Measurements from ENCODE around the gene DCAKD. TPM values are rescaled to one million over a fixed set of nuclear protein-coding genes. Genes with fewer than 3 reads are reported as not detected.

Gene DCAKD
- total RNA-seq, 4 donors from 2014 or later = 9.8 to 14.4 (median 12.3) TPM

- Histone ChIP-seq H3K9me3 (no peaks in the 10 kb centered on the region), H3K4me3 (no peak overlapping the region), H3K4me1 (no peaks in the 10 kb centered on the region), H3K27ac (no peak overlapping the region), H3K36me3 (no peaks in the 10 kb centered on the region), H3K27me3 (peaks cover 0 to 13% (median 3%) of the 10 kb centered on the region in 3 donors)
- peak; percentile 50 to 56 for ATAC-seq
- intact Hi-C loops (cut with DNase I; ENCODE audit: low total_unique reads) (no loop called here), in situ Hi-C loops (cut with MboI; ENCODE audit: low sequenced_read_pairs in 4 of 4) (no loop called here)
- no peak for TF ChIP-seq POLR2A (IDR thresholded peaks at IDR 0.05)
- TF ChIP-seq CTCF (IDR thresholded peaks at IDR 0.05 in 4 of 5, conservative IDR thresholded peaks at IDR 0.05 in 1 of 5) = no peak
- DNase-seq = peak in 1 of 2 donors; percentile 36
Observed at GRCh38 chr17:44983563-44983962, 67.9 kb downstream of the DCAKD start.

- no peaks in the 10 kb centered on the region for H3K4me1 ChIP-seq
- H3K4me3 ChIP-seq = no peak overlapping the region
- no peak for DNase-seq
- peaks cover 0 to 5% (median 3%) of the 10 kb centered on the region in 3 donors for H3K27me3 ChIP-seq
- no peak overlapping the region for H3K27ac ChIP-seq
- no peaks in the 10 kb centered on the region for H3K9me3 ChIP-seq
- no peaks in the 10 kb centered on the region for H3K36me3 ChIP-seq
- in situ Hi-C loops (cut with MboI; ENCODE audit: low sequenced_read_pairs in 4 of 4) (no loop called here), intact Hi-C loops (cut with DNase I; ENCODE audit: low total_unique reads) (no loop called here)
- TF ChIP-seq POLR2A (IDR thresholded peaks at IDR 0.05) = no peak
- TF ChIP-seq CTCF (IDR thresholded peaks at IDR 0.05 in 4 of 5, conservative IDR thresholded peaks at IDR 0.05 in 1 of 5) = no peak
- ATAC-seq = no peak
Observed at GRCh38 chr17:44982113-44982702, 69.2 kb downstream of the DCAKD start.

DNA sequence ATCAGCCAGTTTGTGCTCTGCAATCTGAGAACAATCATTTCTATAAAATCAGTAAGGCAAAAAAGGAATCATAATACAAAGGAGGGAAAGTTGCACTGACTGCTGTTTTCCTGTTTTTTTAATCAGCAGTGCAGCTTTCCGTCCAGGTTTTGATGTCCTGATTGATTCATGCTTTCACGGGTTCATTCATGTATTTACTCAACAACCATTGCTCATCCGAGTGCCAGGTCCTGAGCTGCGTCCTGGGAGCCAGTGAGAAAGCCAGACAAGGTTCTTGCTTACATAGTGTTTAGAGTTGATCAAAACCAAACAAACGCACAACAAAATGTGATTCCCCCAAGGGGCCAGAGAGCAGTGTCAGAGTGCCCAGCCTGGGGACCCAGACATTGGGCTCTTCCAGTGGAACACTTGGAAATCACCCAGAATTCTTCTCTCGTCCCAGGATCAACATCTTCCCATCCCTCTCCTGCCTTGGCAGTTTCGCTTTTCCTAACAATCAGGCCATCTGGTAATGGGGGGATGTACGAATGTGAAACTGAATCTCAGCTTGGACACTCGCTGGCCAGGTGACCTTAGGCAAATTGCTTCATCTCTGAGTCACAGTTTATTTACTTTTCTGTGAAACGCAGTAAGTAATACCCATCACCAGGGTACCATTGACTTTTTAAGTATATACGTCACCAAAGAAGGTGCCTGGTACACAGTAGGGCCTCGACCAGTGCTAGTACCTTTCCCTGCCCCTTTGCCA is 70.0 kb downstream of the DCAKD start:
- Histone ChIP-seq H3K36me3 (no peaks in the 10 kb centered on the region), H3K4me1 (no peaks in the 10 kb centered on the region), H3K27me3 (peaks cover 0 to 5% (median 3%) of the 10 kb centered on the region in 3 donors), H3K9me3 (no peaks in the 10 kb centered on the region), H3K27ac (no peak overlapping the region), H3K4me3 (no peak overlapping the region)
- no peak for DNase-seq
- ATAC-seq = no peak
- in situ Hi-C loops (cut with MboI; ENCODE audit: low sequenced_read_pairs in 4 of 4) (no loop called here), intact Hi-C loops (cut with DNase I; ENCODE audit: low total_unique reads) (no loop called here)
- no peak for TF ChIP-seq CTCF (IDR thresholded peaks at IDR 0.05 in 4 of 5, conservative IDR thresholded peaks at IDR 0.05 in 1 of 5)

DNA sequence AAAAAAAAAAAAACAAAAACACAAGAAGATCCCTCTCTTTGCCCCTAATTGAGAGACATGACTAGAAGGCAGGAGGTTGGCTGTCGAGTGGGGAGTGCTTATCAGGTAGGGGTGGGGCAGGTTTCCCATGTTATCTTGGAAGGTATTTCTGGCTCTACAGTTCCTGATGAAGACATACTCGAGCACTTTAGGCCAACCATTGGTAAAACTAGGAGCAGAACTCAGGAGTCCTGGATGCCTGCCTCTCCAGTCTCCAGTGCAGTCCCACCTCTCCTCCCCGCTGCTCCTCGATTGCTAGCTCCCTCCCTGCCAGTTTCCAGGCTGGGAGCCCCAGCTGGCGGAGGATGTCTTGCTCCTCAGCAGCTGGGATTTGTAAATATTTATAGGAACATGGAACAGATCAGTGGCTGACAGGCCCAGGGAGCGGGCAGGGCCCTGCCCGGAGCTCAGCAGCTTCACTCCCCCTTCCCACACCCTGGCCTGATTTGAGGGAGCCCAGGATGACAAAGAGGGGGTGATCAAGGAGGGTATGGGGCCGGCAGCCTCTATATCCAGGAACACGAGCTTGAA is 71.9 kb downstream of the DCAKD start:
- Histone ChIP-seq H3K4me3 (no peak overlapping the region), H3K9me3 (no peaks in the 10 kb centered on the region), H3K27ac (no peak overlapping the region), H3K4me1 (no peaks in the 10 kb centered on the region), H3K27me3 (peaks cover 0 to 6% (median 0%) of the 10 kb centered on the region in 3 donors), H3K36me3 (no peaks in the 10 kb centered on the region)
- in situ Hi-C loops (cut with MboI; ENCODE audit: low sequenced_read_pairs in 4 of 4) = no loop called here
- TF ChIP-seq POLR2A (IDR thresholded peaks at IDR 0.05) (no peak), CTCF (IDR thresholded peaks at IDR 0.05 in 4 of 5, conservative IDR thresholded peaks at IDR 0.05 in 1 of 5) (no peak)
- DNase-seq = no peak
- no peak for ATAC-seq
- intact Hi-C loops (cut with DNase I; ENCODE audit: low total_unique reads) = no loop called here
